Thymus (tissue), 11 donors: Measurements from ENCODE around the gene CFAP97. TPM values are rescaled to one million over a fixed set of nuclear protein-coding genes. Genes with fewer than 3 reads are reported as not detected.

Source experiments
- DNase-seq, 9 donors: peaks; one replicate each; pipeline ENCODE4 v3.0.0-alpha.2; 2013; ENCODE audit warnings: low spot score in 9 of 9, low read depth in 6 of 9, missing footprints in 1 of 9
- H3K27ac ChIP-seq, 2 donors: one replicate each; pipeline ENCODE4 v1.5.1; 2013; ENCODE audit warnings: control low read depth in 1 of 2, low read depth in 1 of 2, low read length in 1 of 2, mild to moderate bottlenecking in 1 of 2, moderate library complexity in 1 of 2
- H3K27me3 ChIP-seq, 2 donors: one replicate each; pipeline ENCODE4 v1.5.1; 2013; ENCODE audit warnings: low read length in 1 of 2; ENCODE audit not compliant: control insufficient read depth in 2 of 2, insufficient read depth in 1 of 2
- H3K36me3 ChIP-seq, 2 donors: one replicate each; pipeline ENCODE4 v1.5.1; 2013; ENCODE audit warnings: low read length in 1 of 2, mild to moderate bottlenecking in 1 of 2, moderate library complexity in 1 of 2; ENCODE audit not compliant: control insufficient read depth in 2 of 2, insufficient read depth in 2 of 2
- H3K4me1 ChIP-seq, 2 donors: one replicate each; pipeline ENCODE4 v1.5.1; 2013; ENCODE audit warnings: low read length in 2 of 2; ENCODE audit not compliant: control insufficient read depth in 2 of 2, insufficient read depth in 2 of 2
- H3K4me3 ChIP-seq, 2 donors: one replicate each; pipeline ENCODE4 v1.5.1; 2013; ENCODE audit warnings: low read length in 2 of 2, control low read depth in 1 of 2, mild to moderate bottlenecking in 1 of 2
- H3K9me3 ChIP-seq, 2 donors: one replicate each; pipeline ENCODE4 v1.5.1; 2013; ENCODE audit warnings: low read length in 1 of 2, mild to moderate bottlenecking in 1 of 2; ENCODE audit not compliant: control insufficient read depth in 2 of 2, insufficient read depth in 1 of 2
- WGBS: extraction: QIAGEN DNeasy Blood & Tissue Kit; methylation state at CpG from one replicate; pipeline ENCODE4 v1.1.7; 2013; 5-methylcytosine and 5-hydroxymethylcytosine counted together
- polyA plus RNA-seq: library from polyadenylated mRNA; stranded (reverse); fragments of 200-250 nt; gene quantifications from one replicate; pipeline ENCODE4 v1.2.3, GENCODE V29; 2013
- total RNA-seq: library from RNA; stranded (reverse); fragments of 120-200 nt; gene quantifications from one replicate; pipeline ENCODE4 v1.2.4, GENCODE V29; 2013
- donor health status: healthy.

Gene CFAP97
- total and polyA plus RNA-seq, 2 donors = 9.5 to 12.8 TPM

DNA sequence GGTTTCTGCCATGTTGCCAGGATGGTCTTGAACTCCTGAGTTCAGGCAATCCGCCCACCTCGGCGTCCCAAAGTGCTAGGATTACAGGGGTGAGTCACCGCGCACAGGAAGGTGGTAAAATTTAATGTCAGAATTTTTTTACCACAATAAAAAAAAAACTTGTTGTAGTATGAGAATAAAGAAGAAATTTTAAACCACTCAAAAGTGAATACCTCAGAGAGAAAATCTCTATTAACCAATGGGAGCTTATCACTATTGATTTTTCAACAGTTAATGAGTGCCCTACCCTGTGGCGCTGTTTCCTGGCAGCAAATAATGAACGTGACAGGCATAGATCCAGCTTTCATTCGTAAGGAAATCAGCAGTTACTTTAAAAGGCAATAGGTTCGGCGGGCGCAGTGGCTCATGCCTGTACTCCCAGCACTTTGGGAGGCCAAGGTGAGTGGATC, 93.4 kb downstream of the CFAP97 start:
- Histone ChIP-seq H3K4me1 (no peaks in the 10 kb centered on the region), H3K27ac (no peak overlapping the region), H3K27me3 (no peaks in the 10 kb centered on the region), H3K36me3 (no peaks in the 10 kb centered on the region), H3K4me3 (no peak overlapping the region), H3K9me3 (no peaks in the 10 kb centered on the region)
- no peak for DNase-seq
- 81% methylated on average over 11 of the region's 11 CpGs for WGBS

GRCh38 chr4:185109736-185110135, 94.1 kb downstream of the CFAP97 start:
- Histone ChIP-seq H3K4me3 (no peak overlapping the region), H3K36me3 (no peaks in the 10 kb centered on the region), H3K4me1 (no peaks in the 10 kb centered on the region), H3K27me3 (no peaks in the 10 kb centered on the region), H3K9me3 (no peaks in the 10 kb centered on the region), H3K27ac (no peak overlapping the region)
- DNase-seq = no peak

Other genes starting within 250 kb of the CFAP97 start
- gene HELT, start 185.5 kb downstream of the CFAP97 start, total RNA-seq = not detected
- 0.07 TPM for gene HELT, start 185.5 kb downstream of the CFAP97 start, polyA plus RNA-seq
- gene SLC25A4, start 60.7 kb downstream of the CFAP97 start, total RNA-seq = 5.7 TPM
- gene SLC25A4, start 60.7 kb downstream of the CFAP97 start, polyA plus RNA-seq = 15.0 TPM
- 8.5 TPM for gene SNX25, start 5.6 kb upstream of the CFAP97 start, total RNA-seq
- gene SNX25, start 5.6 kb upstream of the CFAP97 start, polyA plus RNA-seq = 7.9 TPM
- gene LRP2BP, start 191.9 kb upstream of the CFAP97 start, total RNA-seq = 0.71 TPM
- 0.91 TPM for gene LRP2BP, start 191.9 kb upstream of the CFAP97 start, polyA plus RNA-seq
- 11.0 TPM for gene ANKRD37, start 192.8 kb upstream of the CFAP97 start, total RNA-seq
- gene ANKRD37, start 192.8 kb upstream of the CFAP97 start, polyA plus RNA-seq = 13.6 TPM
- 38.9 TPM for gene UFSP2, start 222.0 kb upstream of the CFAP97 start, total RNA-seq
- 19.9 TPM for gene UFSP2, start 222.0 kb upstream of the CFAP97 start, polyA plus RNA-seq